MM.1S (cell line): Measurements from ENCODE around the gene PALS2.

Experiments used
- CTCF ChIP-seq: fragments of 300-600 bp; sonication (generic); IDR thresholded peaks from 2 replicates; pipeline ENCODE4 v1.5.1; 2016; ENCODE audit warnings: antibody characterized with exemption, low read length, mixed read lengths
- EZH2 ChIP-seq: fragments of 300-600 bp; sonication (generic); optimal IDR thresholded peaks from 2 replicates; pipeline ENCODE3; 2017; ENCODE audit warnings: low read depth, mild to moderate bottlenecking, antibody characterized with exemption, low read length, mixed read lengths
- EZH2phosphoT487 ChIP-seq: fragments of 300-600 bp; sonication (generic); IDR thresholded peaks from 2 replicates; pipeline ENCODE4 v1.6.1; 2018; ENCODE audit warnings: antibody characterized with exemption, low read length

- TF ChIP-seq CTCF = no peak
- TF ChIP-seq EZH2 = no peak
- no peak for TF ChIP-seq EZH2phosphoT487
Measured at GRCh38 chr7:24566274-24566673, 7.0 kb upstream of the PALS2 start.
